GM18499 (cell line): ENCODE results near the gene SLC46A1.

Experiments used
- ATAC-seq: cut with Tn5 transposase; IDR thresholded peaks from one replicate; pipeline ENCODE4 v1.9.1; 2021; ENCODE audit warnings: moderate number of reproducible peaks; ENCODE audit not compliant: insufficient read depth, unreplicated experiment

The SLC46A1 gene

DNA sequence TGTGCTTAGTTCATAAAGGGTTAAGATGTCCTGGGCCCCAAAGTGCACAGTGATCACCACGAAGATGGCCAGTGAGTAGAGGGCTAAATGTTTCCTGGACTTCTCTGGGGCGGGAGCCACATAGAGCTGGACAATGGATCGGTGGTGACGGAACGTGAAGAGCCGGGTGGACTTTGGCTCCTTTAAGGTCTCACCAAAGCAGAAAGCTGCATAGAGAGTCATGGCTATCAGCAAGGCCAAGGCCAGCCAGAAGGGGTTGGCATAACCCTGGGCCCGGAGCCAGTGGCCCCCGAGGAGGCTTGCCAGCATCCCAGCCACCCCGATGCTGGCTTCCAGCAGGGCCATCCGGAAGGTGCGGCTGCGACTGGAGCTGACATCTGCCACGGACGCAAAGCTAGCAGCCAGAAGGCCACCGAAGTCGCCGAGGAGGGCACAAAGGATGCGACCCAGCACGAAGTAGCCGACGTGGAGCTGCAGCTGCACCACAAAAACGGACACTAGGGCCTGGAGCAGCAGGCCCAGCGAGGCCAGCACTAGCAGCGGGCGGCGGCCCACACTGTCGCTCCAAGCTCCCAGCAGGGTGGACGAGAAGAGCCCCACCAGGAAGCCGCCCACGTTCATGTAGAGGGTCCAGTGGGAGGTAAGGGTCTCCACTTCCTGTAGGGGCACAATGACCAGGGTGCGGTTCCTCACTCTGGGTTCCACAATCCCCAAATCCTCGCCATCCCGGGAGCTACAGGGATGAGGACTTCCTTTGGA, 1.0 kb downstream of the SLC46A1 start:
- no peak for ATAC-seq

DNA sequence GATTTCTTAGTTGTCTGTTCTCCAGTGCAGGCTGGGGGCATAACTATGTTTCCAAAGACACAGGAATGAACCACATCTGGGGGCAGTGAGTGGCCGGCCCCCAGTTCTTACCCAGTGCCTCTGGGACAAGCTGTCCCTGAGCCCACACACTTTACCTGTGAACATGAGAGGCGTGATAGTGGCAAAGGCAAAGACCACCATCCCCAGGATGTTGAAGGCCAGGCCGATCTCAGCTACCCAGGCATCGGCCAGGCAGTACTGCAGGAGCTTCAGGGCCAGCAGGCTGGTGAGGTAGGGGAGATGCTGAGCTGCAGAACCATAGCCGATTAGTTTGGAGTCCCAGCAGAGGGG, 1.6 kb downstream of the SLC46A1 start:
- no peak for ATAC-seq

DNA sequence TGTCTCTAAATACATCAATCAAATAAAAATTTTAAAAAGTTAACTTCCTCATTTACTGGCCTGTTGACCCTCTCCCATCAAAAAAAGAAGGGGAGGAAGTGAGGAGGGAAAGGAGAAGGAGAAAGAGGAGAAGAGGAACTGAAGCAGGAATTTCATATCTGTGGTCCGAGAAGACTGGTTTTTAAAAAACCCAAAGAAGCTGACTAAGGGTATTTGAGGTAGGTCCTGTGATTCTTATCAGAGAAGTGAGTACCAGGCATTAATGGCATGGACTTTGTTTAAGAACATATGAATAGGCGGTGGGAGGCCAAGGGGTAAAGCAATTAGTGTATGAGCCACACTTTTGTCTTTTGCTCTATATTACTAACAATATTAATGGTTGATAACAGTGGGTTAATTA, 2.0 kb downstream of the SLC46A1 start:
- ATAC-seq: no peak

DNA sequence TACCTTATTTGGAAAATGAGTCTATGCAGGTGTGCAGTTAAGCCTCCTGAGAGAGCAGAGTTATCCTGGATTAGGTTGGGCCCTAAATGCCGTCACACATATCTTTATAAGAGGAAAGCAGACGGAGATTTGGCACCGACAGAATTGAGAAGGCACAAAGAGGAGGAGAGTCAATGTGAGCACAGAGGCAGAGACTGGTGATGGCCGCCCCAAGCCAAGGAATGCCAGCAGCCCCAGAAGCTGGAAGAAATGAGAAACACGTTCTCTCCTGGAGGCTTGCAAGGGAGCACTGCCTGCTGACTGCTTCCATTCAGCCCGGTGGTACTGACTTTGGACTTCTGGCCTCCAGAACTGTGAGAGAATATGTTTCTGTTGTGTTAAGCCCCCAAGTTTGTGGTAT, 3.2 kb downstream of the SLC46A1 start:
- no peak for ATAC-seq

DNA sequence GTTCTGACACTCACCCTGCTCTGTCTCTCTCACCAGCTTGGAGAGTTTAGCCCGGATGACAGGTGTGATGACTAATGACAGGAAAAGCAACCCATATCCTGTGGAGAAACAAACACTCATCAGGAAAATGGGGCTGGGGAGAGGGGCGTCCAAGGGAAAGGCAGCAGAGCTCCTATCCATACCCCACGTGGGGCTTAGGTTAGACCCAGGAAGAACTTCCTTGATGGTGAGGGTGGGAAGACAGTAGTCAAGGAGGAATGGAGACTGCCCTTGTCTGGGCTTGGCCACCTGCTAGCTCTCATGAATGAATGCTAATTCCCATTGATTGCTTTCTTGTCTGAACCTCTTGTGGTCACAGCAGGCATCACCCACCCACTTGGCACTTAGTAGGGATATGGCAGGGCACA, 3.8 kb downstream of the SLC46A1 start:
- no peak for ATAC-seq

DNA sequence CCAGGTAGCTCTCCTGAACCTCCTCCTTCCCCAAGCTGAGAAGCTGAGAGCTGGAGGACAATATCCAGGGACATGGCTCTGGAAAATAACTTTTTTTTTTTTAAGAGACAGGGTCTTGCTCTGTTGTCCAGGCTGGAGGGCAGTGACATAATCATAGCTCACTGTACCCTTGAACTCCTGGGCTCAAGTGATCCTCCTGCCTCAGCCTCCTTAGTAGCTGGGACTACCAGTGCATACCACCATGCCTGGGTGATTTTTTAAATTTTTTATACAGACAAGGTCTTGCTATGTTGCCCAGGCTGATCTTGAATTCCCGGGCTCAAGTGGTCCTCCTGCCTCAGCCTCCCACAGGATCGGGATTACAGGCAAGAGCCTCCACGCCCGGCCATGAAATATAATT, 6.2 kb downstream of the SLC46A1 start:
- no peak for ATAC-seq

DNA sequence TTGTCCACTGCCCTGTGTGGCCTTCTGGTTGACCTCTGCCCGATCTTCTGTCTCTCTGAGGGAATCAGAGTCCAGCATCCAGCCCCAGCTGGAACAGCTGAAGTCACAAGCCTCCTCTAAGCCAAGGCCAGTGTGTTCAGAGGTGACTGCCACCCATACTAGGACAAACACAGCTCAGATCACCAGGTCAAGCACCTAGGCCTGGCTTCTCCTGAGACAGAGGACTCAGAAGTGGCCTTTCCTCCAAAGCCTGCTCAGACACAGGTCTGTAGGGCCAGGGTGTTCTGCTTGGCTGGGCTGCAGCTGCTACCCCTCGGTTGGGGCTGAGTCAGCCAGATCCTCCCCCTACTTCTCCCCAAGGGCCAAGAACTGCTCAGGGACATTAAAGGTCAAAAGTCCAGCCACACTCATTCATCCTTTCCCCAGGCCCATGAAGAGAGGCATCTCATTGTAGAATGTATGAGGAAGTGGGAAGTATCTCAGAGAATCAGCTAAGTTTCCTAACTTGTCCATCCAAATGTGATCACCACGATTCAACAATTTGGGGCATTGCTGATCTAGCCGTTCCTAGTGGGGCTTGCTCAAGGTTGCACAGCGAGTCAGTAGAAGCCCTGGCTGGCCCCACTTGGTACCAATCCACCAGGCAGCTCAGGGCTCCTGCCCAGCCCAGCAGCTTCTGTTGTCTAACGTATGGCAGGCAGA, 7.6 kb downstream of the SLC46A1 start:
- no peak for ATAC-seq

DNA sequence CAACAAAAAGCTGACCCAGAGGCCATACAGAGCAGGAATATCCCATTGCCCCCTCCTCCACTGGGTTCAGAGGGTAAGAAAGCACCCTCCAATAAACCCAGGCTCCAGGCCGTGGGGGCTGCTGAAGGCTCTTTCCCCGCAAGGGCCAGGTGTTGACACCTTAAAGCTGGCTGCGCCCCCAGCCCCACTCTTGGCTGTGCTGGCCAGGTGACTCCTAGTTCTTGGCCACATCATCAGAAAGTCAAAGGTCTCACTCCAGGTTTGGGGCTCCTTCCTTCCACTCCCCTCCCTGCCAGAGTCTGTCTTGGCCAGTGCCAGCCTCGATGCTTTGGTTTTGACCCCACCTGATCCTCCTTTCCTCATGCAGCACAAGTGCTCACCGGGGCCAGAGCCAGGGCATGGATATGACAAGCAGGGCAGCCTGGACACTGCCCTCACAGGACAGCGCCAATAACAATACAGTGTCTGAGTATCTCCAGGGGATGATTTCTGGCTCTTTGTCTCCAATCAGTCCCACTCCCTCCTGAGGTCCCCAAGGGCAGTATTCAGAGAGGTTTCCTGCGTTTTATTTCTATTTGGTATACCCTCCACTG, 8.2 kb downstream of the SLC46A1 start:
- no peak for ATAC-seq

DNA sequence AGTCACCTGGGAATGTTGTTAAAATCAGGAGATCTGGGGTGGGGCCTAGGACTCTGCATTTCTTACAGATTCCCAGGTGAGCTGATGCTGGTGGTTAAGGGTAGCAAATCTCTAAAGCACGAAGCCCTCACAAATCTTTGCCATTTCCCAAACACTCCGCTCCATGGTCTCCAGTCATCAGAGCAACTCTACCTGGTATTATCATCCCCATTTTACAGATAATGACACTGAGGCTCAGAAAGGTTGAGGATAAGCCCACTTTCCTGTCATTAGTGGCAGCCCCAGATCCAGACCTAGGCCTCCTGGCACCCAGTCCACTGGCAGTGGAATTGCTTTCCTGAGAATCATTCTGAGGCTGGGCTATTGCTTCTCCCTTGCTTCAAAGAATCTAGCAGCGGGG, 8.7 kb downstream of the SLC46A1 start:
- ATAC-seq: no peak

DNA sequence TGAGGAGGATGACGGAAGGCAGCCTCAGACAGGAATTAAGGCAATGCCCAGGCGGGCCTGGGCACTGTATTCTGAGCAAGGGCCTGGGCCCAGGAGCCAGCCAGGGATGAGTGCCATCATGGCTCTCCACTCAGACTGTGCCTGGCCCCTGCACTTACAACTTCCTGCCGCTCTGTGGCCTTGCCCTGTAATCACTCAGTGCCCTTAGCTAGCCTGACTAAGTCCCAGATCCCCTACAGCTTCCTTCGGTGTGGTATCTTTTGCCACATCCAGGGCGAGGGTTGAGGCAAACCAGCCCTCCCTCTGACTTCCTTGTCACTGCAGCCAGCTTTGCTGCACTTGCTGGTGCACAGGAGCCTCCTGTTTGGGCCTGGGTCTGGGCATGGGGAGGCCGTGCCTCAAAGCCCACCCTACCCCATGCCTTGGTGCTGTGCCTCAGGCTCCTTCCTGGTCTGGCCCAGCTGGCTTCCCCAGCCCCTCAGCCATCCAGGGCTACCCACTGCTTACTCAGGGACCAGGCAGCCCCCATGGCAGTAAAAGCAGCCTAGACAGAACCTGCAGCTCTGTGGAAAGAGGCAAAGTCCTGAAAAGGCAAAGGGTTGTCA, 9.3 kb downstream of the SLC46A1 start:
- no peak for ATAC-seq

DNA sequence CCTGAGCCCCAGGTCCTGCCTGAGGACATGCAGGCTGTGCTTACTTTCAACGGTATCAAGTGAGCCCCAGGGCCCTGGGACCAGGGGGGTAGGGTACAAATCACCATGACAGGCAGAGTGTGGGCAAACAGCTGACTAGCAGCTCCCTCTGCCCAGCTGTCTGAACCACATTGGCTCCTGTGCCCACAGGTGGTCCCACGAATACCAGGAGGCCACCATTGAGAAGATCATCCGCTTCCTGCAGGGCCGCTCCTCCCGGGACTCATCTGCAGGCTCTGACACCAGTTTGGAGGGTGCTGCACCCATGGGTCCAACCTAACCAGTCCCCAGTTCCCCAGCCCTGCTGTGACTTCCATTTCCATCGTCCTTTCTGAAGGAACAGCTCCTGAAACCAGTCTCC, 10.0 kb downstream of the SLC46A1 start:
- ATAC-seq: no peak

DNA sequence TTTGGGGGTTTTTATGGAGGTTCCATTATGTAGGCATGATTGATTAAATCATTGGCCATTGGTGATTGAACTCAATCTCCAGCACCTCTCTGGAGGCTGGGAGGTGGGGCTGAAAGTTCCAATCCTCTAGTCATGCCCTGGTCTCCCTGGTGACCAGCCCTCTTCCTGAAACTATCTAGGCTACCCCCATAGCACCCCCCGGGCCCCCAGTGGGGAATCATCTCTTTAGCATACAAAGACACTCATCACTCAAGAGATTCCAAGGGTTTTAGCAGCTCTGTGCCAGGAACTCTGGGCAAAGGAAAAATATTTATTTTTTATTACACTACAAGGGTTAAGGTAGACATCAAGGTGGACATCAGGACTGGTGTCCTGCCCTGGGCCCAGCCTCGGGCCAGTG, 10.6 kb downstream of the SLC46A1 start:
- no peak for ATAC-seq

DNA sequence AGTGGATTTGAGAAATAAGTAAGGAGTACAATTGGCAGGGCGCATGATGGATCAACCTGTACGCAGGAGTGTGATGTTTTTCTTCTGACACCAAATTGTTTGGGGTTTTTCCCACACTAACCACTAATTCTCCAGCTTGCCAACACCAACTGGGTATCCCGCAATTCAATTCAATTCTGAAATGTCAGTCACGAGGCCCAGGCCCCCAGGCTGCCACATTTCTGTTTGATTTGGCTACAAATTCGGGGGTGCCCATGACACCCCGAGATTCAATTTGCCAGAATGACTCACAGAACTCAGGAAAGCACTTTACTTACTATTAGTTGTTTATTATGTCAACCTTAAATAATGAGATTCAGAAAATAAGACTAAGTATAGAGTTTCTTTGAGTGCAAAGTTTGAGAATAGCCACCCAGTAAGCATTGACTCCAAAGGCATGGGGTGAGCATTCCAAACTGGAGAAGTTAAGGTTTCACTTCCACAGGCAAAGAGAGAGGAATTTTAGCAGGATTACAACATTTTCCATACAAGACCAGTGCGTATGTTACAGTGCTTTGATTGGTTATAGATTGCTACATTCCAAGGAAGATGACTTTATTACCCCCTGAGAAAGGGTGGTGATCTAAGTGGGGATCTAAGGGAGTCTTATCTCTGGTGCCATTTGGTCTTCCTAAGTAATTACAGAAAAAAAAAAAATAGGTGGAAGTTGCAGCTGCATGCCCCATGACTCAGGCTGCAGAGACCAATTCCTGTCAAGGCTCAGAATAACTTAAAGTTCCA, 11.5 kb downstream of the SLC46A1 start:
- ATAC-seq: no peak

DNA sequence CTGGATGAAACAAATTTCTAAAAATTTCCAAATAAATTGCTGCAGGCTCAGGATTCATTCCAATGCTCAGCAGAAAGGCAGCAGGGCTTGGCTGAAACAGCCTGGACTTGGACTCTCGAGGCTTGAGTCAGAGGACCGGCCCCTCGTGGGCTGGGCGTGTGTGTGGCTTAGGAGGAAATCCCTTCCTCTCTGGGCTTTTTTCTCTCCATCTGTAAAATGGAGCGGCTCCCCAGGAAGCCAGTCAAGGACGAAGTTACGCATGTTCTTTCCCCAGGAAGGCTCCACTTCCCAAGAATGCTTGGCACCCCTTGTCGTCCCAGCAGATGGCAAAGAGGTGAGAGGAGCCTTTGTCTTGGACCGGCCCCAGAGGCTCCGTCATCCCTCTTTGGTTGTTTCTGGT, 13.5 kb downstream of the SLC46A1 start:
- no peak for ATAC-seq

DNA sequence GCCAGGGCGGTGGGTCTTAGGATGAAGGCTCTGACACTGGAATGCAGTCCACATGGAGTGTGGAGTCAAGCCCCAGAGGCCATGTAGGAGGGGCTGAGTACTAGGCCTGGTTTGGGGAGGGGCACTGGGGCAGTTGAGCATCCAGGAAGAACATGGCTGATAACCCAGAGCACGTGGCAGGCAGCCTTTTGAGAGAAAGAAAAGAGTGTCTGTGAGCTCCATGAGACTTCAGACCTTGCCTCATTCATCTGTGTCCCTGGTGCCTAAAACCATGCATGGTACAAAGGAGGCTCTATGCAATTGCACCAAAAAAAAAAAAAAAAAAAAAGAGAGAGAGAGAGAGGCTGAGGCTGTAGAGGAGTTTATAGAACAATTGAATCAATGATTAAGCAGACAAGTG, 14.6 kb downstream of the SLC46A1 start:
- no peak for ATAC-seq

DNA sequence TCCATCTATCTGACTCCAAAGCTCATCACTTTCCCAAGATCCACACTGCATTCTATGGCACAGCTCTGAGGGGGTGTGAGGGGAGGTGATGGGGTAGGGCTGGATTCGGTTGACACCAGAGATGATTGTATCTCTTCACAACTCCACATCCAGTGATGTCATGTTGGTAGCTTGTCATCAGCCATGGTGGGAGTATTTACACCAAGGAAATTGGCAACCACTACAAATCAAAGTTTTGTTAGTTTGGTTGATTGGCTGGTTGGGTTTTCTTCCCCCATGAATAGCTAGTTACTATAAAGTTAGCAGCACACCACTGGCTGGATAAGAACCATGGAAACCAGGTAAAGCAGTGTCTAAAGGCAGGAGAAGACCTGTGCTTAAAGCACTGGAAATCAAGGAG, 15.0 kb downstream of the SLC46A1 start:
- ATAC-seq: no peak

DNA sequence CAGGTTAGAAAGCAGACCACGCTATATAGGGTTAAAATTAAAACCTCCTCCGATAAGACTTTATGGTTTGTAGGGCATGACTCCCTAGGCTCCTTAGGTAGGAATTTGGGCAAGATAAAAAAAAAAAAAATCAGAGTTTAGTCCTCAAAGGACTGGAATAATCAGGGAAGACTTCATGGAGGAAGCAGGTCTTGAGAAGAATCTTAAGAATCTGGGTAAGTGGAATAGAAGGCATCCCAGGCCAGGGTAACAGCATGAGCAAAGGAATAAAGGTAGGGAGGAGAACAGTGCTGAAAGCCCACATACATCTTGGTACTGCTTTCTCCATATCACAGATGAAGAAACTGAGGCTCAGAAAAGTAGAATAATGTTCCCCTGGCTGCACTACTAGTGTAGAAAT, 15.4 kb downstream of the SLC46A1 start:
- no peak for ATAC-seq

DNA sequence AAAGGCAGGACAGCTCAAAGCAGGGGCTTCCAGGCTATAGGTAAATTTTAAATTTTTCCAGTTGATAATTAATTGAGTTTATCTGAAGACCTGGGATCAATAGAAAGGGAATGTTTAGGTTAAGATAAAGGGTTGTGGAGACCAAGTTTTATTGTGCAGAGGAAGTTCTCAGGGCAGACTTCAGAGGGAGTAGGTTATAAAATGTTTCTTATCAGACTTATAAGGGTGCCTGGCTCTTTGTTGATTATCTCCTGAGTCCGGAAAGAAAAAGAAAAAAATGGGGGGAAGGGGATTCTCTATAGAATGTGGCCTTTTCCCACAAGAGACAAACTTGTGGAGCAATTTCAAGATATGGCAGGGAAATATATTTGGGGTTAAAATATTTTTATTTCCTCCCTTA, 15.9 kb downstream of the SLC46A1 start:
- ATAC-seq: no peak

DNA sequence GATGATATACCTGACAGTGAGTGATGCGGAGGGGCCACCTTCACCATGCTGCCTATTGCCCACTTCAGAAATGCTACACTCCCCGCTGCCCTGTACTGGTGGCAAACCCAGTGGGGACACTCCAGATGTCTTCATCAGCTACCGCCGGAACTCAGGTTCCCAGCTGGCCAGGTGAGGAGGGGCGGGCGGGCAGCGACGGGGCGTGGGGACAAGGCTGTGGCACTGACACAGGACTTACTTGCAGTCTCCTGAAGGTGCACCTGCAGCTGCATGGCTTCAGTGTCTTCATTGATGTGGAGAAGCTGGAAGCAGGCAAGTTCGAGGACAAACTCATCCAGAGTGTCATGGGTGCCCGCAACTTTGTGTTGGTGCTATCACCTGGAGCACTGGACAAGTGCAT, 17.9 kb downstream of the SLC46A1 start:
- no peak for ATAC-seq

DNA sequence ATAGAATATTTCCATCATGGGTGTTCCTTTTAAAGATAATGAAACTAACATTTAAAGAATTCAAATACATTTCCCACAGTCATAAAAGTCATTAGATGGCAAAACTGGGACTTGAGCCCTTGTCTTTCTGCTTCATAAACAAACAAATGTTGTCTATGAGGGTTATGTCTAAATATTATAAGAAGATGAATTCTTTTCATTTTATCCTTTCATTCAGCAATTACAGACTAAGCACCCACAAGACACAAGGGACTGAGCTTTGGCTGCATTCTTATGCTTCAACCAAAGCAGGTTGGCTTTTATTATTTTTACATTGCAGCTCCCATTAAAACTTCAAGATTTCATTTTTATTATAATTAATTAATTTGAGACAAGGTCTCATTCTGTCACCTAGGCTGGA, 19.6 kb downstream of the SLC46A1 start:
- ATAC-seq: no peak

DNA sequence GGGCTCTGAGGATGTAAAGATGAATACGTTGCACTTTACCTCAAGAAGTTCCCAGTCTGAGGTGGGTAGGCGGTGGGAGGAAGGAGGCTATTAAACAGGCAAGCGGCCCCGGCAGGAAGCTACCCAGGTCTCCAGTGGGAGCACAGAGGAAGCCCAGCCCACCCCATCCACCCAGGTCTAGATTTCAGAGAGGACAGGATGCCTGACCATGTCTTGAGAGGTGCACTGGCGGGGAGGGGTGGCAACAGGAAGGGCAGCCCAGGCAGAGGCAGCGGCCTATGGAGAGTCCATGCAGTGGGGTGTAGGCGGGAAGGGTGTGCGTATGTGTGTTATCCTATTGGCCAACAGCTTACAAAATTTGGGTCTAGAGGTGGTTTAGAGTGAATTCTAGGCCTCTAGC, 20.6 kb downstream of the SLC46A1 start:
- no peak for ATAC-seq
